GM19193 (cell line): Measurements from ENCODE around the gene CHPF2.

ENCODE experiments used
- POLR2A ChIP-seq: IDR thresholded peaks from 4 replicates; pipeline ENCODE4 v1.6.1; 2011; ENCODE audit not compliant: insufficient read depth, insufficient read length; ENCODE audit errors: extremely low read depth

CHPF2 gene

GRCh38 chr7:151254851-151255250 lies 22.6 kb downstream of the CHPF2 start:
- TF ChIP-seq POLR2A = no peak

DNA sequence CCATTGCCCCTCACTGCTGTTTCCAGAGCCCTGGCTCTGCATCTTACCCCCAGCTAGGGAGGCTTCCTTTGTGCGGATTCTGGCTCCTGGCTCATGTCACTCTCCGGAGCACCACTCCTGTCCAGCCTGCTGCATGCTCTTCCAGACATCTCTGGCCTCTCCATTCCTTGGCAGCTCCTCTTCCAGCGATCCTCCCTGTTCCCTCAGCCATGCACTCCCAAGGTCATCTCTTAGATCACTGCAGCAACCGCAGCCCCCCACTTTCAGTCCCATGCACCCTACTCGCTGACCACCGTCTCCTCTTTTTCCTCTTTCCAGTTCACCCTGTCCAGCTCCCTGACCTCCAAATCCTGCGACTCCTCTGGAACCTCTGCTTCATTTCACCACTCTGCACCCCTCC lies 23.1 kb downstream of the CHPF2 start:
- TF ChIP-seq POLR2A = no peak

DNA sequence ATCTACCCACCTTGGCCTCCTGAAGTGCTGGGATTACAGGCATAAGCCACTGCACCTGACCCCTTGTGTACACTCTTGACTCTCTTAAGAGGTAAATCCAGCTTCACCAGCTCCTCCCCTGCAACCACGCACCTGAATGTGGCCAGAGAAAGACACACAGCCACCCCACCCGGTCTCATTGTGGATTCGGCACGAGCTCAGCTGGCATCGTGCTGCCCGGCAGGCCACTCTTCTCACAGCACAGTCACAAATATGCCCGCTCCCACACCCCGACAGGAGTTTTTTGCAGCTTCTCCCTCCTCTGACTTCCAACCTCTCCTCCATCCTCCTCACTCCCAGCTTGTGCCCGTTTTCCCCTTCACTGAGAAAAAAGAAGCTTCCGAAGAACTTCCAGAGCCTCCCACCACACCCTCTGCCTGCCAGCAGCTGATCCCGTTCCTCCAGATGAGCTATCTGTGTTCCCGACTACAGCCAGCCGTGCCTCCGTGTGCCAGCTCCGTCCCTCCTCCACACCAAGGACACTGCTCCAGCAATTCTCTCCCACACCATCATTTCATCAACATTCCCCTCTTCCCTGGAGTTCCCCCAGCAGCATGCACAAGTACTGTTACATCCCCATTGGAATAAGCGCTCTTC lies 24.2 kb downstream of the CHPF2 start:
- no peak for TF ChIP-seq POLR2A

- no peak for TF ChIP-seq POLR2A
Measured at GRCh38 chr7:151257990-151258389, 25.7 kb downstream of the CHPF2 start.

GRCh38 chr7:151260471-151260870 lies 28.2 kb downstream of the CHPF2 start:
- no peak for TF ChIP-seq POLR2A

GRCh38 chr7:151260883-151261282 lies 28.6 kb downstream of the CHPF2 start:
- TF ChIP-seq POLR2A = no peak

- no peak for TF ChIP-seq POLR2A
Measured at GRCh38 chr7:151261529-151261928, 29.2 kb downstream of the CHPF2 start.

GRCh38 chr7:151264615-151265014 lies 32.3 kb downstream of the CHPF2 start:
- TF ChIP-seq POLR2A = no peak

- no peak for TF ChIP-seq POLR2A
Measured at GRCh38 chr7:151265351-151265931, 33.2 kb downstream of the CHPF2 start.

DNA sequence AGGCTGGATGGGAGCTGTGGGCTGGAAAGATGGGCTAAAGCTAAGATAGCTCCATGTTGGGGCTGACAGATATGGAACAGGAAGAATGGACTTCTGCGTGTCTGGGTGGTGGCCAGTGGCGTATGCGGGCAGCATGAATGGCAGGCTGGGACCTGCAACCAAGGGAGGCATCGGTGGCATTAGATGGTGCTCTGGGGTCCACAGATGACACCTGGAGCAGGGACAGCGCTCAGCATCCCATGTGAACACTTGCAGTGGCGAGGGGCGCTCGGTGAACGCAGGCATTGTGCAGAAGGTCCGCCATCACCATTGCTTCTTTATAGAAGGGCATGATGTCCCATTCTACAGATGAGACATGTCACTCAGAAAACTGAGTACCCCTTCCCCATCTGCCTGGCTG lies 37.2 kb downstream of the CHPF2 start:
- no peak for TF ChIP-seq POLR2A

DNA sequence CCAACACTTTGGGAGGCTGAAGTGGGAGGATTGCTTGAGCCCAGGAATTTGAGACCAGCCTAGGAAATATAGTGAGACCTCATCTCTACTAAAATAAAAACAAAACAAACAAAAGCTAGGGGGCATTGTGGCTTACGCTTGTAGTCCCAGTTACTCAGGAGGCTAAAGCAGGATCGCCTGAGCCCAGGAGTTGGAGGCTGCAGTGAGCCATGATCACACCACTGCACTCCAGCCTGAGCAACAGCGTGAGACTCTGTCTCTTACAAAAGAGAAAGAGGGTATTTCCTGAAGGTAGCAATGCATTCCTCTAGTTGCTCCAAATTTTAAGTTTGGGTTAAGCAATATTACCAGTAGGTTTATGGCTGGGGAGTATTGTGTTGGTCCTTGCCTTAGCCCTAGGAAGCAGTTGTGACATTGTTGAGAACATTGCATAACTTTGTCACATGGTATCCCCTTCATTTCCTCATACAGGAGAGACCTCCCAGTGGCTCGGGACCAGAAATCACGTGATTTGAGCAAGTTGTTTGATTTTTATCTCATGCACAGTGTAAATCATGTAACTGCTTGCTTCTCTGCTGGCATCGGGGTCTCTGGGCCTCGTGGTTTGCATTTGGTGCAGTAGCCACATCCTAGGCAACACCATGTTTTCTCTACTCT lies 39.5 kb downstream of the CHPF2 start:
- TF ChIP-seq POLR2A = no peak

- no peak for TF ChIP-seq POLR2A
Measured at GRCh38 chr7:151272405-151272804, 40.1 kb downstream of the CHPF2 start.

- no peak for TF ChIP-seq POLR2A
Measured at GRCh38 chr7:151272877-151273276, 40.6 kb downstream of the CHPF2 start.

DNA sequence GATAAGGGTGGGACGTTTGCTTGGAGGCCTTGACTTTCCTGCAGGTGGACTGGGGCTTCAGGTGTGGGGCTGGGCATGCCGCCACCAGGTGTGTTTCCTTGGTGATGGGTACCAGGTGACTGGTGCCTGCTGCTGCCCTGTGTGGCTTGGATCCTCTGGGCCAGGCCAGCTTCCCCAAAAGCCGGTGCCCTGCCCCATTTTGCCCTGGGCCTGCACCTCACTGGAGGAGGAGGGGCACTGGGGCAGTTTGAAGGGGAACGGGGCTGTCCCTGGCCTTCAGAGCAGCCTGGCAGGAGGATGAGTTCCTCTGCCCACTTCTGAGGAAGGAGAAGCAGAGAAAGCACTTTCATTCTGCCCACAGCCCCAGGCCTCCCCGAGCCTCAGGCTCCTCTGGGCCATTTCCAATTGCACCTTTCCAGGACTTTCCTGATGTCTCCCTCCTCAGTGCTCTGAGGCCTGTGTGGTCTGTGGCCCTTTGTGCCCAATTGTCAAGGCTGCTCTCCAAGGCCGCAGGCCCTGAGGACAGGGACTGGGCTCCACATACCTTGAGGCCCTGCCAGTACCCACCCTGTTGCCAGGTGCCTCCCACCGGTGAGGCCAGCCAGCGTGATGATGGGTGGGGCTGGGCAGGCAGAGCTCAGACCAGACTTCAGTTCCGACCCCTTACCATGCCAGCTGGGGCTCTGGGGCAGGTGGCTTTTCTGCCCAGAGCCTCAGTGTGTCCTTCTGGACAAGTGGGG lies 41.5 kb downstream of the CHPF2 start:
- no peak for TF ChIP-seq POLR2A

- no peak for TF ChIP-seq POLR2A
Measured at GRCh38 chr7:151274396-151274795, 42.1 kb downstream of the CHPF2 start.
